PFSK-1 (cell line): ENCODE measurements around the gene RAB11FIP3.

Experiments
- FOXP2 ChIP-seq: optimal IDR thresholded peaks from 2 replicates; pipeline ENCODE3; 2011; ENCODE audit warnings: borderline replicate concordance, control low read depth, inconsistent platforms; ENCODE audit not compliant: insufficient read depth; ENCODE audit errors: extremely low read length, extremely low read depth
- POLR2AphosphoS5 ChIP-seq: IDR thresholded peaks from 2 replicates; pipeline ENCODE4 v1.6.1; 2012; ENCODE audit warnings: low read depth, mild to moderate bottlenecking, control low read depth, low read length, moderate library complexity
- SIN3A ChIP-seq: IDR thresholded peaks from 2 replicates; pipeline ENCODE4 v1.6.1; 2012; ENCODE audit warnings: mild to moderate bottlenecking, low read length, moderate library complexity, borderline replicate concordance; ENCODE audit not compliant: insufficient read depth
- TAF1 ChIP-seq: IDR thresholded peaks from 2 replicates; pipeline ENCODE4 v1.6.1; 2012; ENCODE audit warnings: low read length, control low read depth, borderline replicate concordance; ENCODE audit not compliant: insufficient read depth
- TF ChIP-seq, protein P1 (sequence below), 2 experiments: IDR thresholded peaks; 2 replicates each; pipeline versions ENCODE4 v1.6.1 to v1.8.0; 2011 to 2012; ENCODE audit warnings: low read depth in 2 of 2, low read length in 2 of 2, control low read depth in 1 of 2, inconsistent platforms in 1 of 2, mild to moderate bottlenecking in 1 of 2, moderate library complexity in 1 of 2; ENCODE audit not compliant: insufficient read depth in 1 of 2

DNA sequence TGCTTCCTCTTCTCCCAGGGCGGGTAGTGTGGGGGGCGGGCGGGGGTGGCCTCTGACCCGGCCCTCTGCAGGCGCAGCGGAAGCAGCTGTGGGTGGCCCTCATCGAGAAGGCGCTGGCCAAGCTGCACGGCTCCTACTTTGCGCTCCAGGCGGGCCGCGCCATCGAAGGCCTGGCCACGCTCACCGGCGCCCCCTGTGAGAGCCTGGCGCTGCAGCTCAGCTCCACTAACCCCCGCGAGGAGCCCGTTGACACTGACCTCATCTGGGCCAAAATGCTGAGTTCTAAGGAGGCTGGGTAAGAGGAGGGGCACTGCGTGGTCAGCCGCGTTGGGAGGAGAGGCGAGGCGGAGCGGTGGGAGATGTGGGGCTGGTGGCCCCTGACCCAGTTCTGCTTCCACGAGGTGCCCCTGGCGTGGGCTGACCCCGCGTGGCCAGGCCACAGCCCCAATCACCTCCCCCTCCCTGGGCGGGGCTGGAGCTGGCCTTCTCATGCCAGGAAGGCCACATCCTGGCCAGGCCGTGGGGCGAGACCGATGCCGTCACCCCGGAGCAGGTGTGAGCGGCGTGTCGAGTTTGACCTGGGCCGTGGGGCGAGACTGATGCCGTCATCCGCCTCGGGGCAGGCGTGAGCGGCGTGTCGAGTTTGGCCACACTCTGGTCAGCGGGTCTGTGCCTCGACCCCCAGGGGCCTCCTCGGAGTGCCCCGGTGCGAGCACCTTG lies 124.3 kb downstream of the RAB11FIP3 start:
- TF ChIP-seq POLR2AphosphoS5 (no peak), TAF1 (no peak), SIN3A (no peak), FOXP2 (no peak)
- TF ChIP-seq, protein P1, sequence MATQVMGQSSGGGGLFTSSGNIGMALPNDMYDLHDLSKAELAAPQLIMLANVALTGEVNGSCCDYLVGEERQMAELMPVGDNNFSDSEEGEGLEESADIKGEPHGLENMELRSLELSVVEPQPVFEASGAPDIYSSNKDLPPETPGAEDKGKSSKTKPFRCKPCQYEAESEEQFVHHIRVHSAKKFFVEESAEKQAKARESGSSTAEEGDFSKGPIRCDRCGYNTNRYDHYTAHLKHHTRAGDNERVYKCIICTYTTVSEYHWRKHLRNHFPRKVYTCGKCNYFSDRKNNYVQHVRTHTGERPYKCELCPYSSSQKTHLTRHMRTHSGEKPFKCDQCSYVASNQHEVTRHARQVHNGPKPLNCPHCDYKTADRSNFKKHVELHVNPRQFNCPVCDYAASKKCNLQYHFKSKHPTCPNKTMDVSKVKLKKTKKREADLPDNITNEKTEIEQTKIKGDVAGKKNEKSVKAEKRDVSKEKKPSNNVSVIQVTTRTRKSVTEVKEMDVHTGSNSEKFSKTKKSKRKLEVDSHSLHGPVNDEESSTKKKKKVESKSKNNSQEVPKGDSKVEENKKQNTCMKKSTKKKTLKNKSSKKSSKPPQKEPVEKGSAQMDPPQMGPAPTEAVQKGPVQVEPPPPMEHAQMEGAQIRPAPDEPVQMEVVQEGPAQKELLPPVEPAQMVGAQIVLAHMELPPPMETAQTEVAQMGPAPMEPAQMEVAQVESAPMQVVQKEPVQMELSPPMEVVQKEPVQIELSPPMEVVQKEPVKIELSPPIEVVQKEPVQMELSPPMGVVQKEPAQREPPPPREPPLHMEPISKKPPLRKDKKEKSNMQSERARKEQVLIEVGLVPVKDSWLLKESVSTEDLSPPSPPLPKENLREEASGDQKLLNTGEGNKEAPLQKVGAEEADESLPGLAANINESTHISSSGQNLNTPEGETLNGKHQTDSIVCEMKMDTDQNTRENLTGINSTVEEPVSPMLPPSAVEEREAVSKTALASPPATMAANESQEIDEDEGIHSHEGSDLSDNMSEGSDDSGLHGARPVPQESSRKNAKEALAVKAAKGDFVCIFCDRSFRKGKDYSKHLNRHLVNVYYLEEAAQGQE (IDR thresholded peaks at IDR 0.05; ENCODE audit: insufficient read depth in 1 of 2, low read depth in 2 of 2, low read length in 2 of 2), result no peak
